HG03442 (cell line): Measurements from ENCODE around the gene DDO.

Experiments
- ATAC-seq: cut with Tn5 transposase; IDR thresholded peaks from one replicate; pipeline ENCODE4 v1.9.1; 2021; ENCODE audit warnings: mild to moderate bottlenecking, moderate library complexity; ENCODE audit not compliant: unreplicated experiment

Gene DDO

DNA sequence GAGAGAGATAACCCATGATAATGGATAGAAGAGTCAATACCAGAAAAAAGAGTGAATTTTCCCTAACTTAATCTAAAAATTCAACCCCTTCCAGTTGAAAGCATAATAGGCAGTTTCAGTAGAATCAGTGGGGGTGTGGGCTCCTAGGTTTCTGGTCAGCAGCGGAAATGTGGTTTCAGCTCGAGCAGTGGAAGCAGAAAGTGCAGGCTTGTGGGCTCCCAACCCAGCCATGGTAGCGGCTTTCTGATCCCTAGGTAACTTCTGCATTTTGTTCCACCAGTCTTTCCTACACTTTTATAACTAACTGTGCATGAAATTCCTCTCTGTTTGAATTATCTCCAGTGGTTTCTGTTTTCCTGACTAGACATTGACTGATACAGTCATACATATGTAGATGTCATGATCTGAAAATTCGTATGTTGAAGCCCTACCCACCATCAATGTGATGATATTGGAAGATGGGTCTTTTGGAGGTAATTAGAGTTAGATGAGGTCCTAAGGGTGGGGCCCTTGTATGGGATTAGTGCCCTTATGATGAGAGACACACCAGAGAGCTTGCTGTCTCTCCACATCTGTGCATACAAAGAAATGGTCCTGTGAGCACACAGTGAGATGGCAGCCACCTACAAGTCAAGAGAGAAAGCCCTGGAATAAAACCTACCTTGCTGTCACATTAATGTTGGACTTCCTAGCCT is 6.5 kb upstream of the DDO start:
- no peak for ATAC-seq

DNA sequence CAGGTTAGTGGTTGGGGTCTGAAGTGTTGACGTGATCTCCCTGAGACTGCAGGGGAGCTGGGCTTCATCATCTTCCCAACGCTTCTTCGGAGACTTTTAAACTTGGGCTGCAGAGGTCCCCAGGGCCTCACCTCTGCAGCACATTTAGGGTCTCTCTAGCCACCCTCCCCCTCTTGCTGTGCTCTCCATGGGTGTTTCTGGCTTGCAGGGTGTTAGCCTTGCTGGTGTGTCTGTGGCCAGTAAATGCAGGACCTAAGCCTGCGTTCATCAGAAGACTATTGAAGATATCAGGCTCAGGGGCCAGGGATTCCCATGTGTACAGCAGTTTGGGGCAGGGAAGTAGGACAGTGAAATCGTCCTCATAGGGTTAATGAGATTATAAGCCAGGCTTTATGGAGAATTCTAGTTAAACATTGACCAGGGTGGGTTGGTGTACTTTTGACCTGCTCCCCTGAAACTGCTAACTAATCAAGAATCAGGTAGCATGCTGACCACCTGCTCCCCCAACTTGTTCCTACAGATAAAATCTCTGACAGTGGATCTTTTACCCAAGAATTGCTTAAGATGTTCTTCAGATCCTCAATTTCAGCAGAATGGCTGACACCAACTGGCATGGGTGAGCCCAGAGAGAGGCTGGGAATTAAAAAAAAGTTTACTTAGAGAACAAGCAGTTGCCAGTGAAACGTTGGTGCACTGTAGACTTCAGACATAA is 3.8 kb upstream of the DDO start:
- ATAC-seq, result no peak

DNA sequence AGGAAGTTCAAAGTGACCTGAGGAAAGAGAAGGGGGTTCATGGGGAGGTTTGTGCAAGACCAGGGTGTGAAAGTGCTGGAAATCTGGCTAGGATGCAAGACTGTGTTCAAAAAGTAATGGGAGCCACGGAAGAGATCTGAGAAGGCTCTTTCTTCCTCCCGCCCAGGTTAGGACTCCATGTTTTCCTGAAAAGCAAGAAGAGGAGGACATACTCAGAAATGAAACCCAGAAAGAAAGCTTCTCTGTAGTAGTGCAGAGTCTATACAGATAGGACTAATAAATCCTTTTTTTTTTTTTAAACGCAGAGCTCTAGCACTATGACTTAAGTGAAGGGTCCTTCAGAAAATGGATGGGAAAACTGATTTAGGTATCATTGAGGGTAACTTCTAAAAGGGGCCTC is 3.2 kb upstream of the DDO start:
- ATAC-seq, result no peak

GRCh38 chr6:110414669-110415068 is 706 bp downstream of the DDO start:
- ATAC-seq, result no peak

DNA sequence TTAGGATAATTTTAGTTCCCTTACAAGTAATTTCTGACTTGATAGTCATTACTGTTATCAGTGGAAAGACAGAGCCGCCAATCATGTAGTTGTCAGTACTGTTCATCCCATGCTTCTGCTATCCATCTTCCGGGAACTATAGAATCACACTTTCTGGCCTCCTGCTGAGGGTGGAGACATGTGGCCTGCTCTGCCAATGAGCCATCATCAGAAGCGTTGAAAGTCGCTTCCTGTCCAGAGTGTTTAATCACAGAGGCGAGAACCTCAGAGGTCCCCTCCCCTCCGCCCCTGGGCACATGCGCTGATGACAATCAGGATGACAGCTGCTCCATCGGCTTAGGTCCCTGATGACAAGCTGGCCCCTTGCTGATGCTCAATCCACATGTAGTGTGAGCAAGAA is 3.0 kb downstream of the DDO start:
- no peak for ATAC-seq

DNA sequence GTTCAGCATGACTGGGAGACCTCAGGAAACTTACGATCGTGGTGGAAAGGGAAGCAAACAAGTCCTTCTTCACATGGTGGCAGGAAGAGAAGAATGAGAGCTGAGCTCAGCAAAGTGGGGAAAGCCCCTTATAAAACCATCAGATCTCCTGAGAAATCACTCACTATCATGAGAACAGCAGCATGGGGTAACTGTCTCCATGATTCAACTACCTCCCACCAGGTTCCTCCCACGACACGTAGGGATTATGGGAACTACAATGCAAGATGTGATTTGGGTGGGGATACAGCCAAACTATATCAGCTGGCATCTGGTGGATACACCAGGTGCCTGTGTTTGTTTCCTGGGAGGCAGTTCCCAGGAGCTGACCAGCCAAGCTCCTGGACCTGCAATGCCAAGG is 4.9 kb downstream of the DDO start:
- ATAC-seq, result no peak

DNA sequence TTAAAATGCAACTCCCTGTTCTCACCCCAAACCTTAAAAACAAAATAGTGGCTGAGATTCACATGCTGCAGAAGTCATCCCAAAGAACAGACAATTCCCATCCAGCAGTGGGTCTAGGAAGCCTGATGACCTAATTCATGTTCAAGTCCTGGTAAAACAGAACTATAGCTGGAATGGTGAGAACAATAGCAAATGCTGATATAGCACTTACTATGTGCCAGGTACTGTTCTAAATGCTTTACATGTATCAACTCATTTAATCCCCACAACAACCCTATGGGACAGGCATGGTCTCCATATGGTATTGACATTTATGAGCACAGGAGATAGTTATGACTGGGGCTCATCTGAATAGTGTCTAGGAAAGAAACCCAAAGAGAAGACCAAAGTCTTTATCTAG is 5.6 kb downstream of the DDO start:
- no peak for ATAC-seq

GRCh38 chr6:110408901-110409300 is 6.5 kb downstream of the DDO start:
- ATAC-seq, result no peak

- ATAC-seq, result no peak
These were observed 10.8 kb downstream of the DDO start for GRCh38 chr6:110404607-110405006.

DNA sequence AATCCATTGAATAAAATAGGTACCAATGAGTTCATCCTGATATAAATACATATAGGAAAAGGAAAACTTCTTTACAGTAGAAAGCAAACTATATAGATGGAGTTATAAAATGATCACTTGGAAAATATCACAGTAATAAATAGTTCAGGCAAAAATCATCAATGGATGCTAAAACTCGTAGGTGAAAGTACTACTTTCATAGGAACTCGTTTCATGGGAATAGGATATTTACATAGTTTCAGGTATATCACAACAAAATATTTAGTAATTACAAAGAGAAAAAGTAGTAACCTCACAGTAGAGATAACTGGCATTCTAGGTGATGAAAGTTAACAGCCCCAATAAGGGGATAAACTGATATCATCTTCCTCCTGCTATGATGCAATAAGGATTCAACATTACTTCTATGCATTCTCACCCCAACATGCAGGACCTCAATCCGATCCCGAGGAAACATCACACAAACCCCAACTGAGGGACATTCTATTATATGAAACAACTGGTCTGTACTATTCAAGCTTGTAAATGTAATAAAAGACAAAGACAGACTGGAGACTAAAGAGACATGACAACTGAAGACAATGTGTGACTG is 13.7 kb downstream of the DDO start:
- ATAC-seq, result no peak

DNA sequence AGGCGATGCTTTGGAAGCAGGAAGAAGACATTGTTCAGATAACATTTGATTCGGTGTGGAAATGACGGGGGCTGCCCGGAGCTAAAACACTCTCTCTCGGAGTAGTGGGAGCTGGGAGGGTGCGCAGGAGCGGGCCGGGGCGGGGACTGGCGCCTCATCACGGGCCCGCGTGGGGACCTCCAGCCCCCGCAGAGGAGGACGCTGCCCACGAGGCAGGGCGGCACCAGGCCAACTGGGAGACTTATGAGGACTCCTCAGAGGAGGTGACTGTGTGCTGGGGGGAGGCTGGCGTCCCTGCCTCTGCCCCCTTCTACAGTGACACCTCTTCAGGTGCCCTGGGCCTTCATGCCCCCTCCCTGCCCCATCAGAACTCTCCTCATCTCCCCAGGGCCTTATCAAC is 15.2 kb downstream of the DDO start:
- no peak for ATAC-seq

GRCh38 chr6:110399219-110400071 is 15.9 kb downstream of the DDO start:
- ATAC-seq, result no peak

GRCh38 chr6:110398778-110399177 is 16.6 kb downstream of the DDO start:
- no peak for ATAC-seq

- no peak for ATAC-seq
These were observed 20.2 kb downstream of the DDO start for GRCh38 chr6:110395221-110395620.

GRCh38 chr6:110394409-110394808 is 21.0 kb downstream of the DDO start:
- no peak for ATAC-seq

DNA sequence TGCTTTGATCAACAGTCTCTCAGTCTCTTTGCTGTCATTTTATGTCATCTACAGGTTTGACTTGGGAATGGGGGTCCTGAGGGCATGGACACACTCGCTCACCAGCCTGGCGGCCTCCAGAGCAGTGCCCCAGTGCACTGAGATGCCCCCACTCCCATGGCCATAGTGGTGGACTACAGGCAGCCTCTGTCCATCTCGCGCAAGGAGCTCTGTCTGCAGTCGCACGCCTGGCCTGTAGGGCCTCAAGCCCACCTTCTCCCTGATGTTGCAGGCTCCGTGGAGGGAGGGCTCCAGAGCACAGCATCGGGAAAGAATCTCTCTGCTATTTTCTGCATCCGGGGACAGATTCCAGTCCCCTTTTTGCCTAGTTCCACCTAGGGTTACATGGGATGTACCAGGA is 22.6 kb downstream of the DDO start:
- no peak for ATAC-seq

GRCh38 chr6:110390404-110390803 is 25.0 kb downstream of the DDO start:
- ATAC-seq, result no peak

DNA sequence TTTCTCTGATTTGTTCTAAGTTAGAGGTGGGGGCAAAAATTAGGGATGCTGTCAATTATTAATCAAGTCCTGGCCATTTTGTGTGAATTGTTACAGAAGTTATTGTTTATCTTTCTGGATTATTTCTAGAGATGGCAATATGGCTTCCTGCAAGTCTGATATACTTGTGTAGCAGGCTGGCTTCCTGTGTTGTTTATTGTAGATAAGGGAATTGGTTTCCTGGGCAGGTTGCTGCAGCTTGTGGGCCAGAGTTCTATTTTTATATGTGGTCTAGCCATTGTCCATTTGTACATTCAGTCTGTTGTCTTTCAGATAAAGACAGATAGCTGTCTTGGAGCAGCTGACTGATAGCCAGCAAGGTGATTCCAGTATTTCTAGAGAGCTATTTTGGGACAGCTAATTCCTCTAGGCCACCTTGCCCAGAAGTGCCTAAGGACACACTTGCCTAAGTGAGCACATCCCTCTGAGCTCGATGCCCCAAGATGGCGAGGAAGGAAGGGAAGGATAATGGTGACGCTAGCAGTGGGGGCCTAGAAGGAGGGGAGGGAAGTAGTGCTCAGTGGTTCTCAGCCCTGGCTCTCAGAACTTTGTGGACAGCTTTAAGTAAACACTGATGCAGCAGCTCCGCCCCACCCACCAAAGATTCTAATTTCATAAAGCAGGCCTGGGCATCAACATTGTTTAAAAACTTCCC is 25.5 kb downstream of the DDO start:
- ATAC-seq, result no peak

DNA sequence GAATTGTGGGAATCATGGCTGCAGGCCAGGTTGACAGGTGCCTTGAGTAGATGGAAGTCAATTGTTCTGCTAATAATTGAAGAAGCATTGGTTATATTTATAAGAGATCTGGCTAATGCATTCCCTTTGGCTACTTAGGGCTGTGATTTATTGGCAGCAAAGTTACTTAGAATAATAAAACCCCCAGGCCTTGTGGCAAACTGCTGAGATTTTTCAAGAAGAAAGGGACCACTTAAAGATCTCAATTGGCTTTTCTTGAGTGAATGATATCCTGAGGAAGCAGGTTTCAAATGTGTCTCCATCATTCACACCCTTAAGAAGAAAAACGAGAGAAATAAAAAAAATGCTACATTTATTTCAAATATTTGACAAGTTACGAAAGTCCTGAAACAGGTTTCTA is 27.4 kb downstream of the DDO start:
- ATAC-seq, result no peak

- no peak for ATAC-seq
These were observed 29.9 kb downstream of the DDO start for GRCh38 chr6:110385458-110385863.

- ATAC-seq, result no peak
These were observed 36.8 kb downstream of the DDO start for GRCh38 chr6:110378552-110378951.
